ENCODE measurements around the gene CLMN.

- TF ChIP-seq POLR2A (conservative IDR thresholded peaks at IDR 0.05) = no peak
- no peak for TF ChIP-seq NONO (IDR thresholded peaks at IDR 0.05; ENCODE audit: low read depth in 2 of 2, low read length in 1 of 2)
- TF ChIP-seq EZH2 (IDR thresholded peaks at IDR 0.05; ENCODE audit: borderline replicate concordance, low read depth, low read length) = no peak
- no peak for TF ChIP-seq ZNF639 (CRISPR knock-in tag; conservative IDR thresholded peaks at IDR 0.05 in 1 of 2, IDR thresholded peaks at IDR 0.05 in 1 of 2)
- TF ChIP-seq ZNF146 (CRISPR knock-in tag; IDR thresholded peaks at IDR 0.05; ENCODE audit: unreplicated experiment) = no peak
- no peak for TF ChIP-seq EP300 (IDR thresholded peaks at IDR 0.05; ENCODE audit: low read length)
- TF ChIP-seq TCF15 (CRISPR knock-in tag; IDR thresholded peaks at IDR 0.05) = no peak
- no peak for TF ChIP-seq KDM5B (IDR thresholded peaks at IDR 0.05; ENCODE audit: insufficient replicate concordance, low read depth, low read length)
- no peak for TF ChIP-seq ARID3A (IDR thresholded peaks at IDR 0.05; ENCODE audit: borderline replicate concordance, low read depth, low read length)
- TF ChIP-seq HDAC2 (IDR thresholded peaks at IDR 0.05) = no peak
- no peak for TF ChIP-seq PHTF2 (CRISPR knock-in tag; IDR thresholded peaks at IDR 0.05)
- TF ChIP-seq HMG20B (CRISPR knock-in tag; IDR thresholded peaks at IDR 0.05) = no peak
- no peak for TF ChIP-seq ETV6 (IDR thresholded peaks at IDR 0.05; ENCODE audit: borderline replicate concordance in 1 of 2, low read depth in 2 of 2, low read length in 1 of 2)
- TF ChIP-seq ETV6 (CRISPR knock-in tag; IDR thresholded peaks at IDR 0.05; ENCODE audit: borderline replicate concordance) = no peak
Measured at GRCh38 chr14:95227279-95227860, 92.3 kb downstream of the CLMN start.

Data from K562 (cell line).